ENCODE measurements around the gene ANKRD17.

- TF ChIP-seq CTCF (IDR thresholded peaks at IDR 0.05) (no peak), POLR2A (IDR thresholded peaks at IDR 0.05) (no peak), POLR2AphosphoS5 (IDR thresholded peaks at IDR 0.05) (no peak), EP300 (IDR thresholded peaks at IDR 0.05; ENCODE audit: low read depth) (no peak)
Measured at GRCh38 chr4:73267050-73267449, 8.5 kb upstream of the ANKRD17 start.

Measured in transverse colon (tissue), 4 donors.